ENCODE data around the gene EXOC4.

DNA sequence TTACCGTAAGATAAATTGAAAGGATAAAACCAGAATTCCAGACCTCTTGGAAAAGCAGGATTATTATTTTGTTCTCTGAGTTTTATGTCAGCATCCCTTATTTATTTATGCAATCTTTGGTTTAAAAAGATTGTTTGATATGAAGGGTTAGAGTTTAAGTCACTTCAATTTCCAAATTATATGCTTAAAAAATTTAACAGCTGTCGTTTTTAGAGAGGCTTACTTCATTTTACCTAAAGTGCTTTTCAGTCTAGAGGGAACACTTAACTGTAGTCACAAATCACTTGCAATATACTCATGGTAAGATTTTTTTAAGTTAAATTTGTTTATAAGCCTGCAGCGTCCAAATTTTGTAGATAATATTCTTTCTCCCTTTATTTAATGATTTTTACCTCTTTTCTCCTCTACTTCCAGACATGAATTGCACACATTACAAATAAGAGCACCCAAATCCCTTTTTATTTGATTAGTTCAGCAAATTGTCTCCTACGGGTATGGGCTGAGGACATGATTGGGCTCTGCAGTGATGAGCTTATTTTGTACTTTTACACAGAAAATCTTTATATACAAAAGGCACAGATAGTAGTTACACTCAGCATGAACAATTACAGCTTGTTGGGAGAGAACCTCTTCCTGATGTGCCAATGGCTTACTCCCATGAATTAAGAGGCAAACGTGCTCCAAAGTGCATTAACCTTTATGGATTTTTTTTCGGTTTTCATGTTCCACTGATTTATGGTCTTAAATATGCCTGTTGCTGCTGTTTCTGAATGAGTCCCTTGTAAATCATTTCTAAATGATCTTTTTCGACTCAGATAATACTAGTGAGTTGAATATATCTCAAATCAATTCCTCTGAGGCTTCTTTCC, 555.0 kb downstream of the EXOC4 start:
- TF ChIP-seq EZH2 (IDR thresholded peaks at IDR 0.05): no peak
- no peak for TF ChIP-seq FOXP2 (optimal IDR thresholded peaks at IDR 0.05; ENCODE audit: control extremely low read depth, extremely low read length, insufficient read depth)

Measured in SK-N-MC (cell line).